Measurements from ENCODE around the gene MAGOH. TPM values are rescaled to one million over a fixed set of nuclear protein-coding genes. Genes with fewer than 3 reads are reported as not detected.

MAGOH gene
- total RNA-seq, 4 donors from 2014 or later: 5.0 to 48.6 (median 23.5) TPM

DNA sequence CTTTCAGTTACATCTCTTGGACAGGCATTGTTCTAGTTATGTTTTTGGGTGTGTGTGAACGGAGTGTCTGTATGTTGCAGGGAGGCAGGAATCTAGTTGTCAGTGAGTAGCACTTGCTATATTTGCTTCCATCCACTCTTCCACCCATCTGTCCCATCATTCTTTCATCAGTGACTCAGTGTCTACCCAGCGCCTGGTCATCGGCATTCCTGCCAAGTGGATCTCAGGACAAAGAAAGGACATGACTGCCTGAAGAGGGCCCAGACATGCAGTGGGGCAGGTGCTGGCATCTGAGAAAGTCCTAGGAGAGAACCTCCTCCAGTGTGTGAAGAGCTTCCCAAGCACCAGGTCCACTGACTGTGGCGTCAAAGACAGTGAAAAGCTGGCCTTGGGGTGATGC, 27.3 kb upstream of the MAGOH start:
- H3K4me3 ChIP-seq: no peak overlapping the region
- intact Hi-C loops (cut with DNase I; ENCODE audit: low total_unique reads) (no loop called here), in situ Hi-C loops (cut with MboI; ENCODE audit: low pct_ligation_motif_present in 1 of 4, low pct_unique_long_range_greater_than_20kb in 1 of 4, low sequenced_read_pairs in 3 of 4) (no loop called here)
- 90 to 95% methylated on average over 2 to 4 of the region's 4 CpGs for whole genome bisulfite sequencing, 2 donors (ENCODE audit: low coverage in 1 of 2)
- TF ChIP-seq POLR2AphosphoS5 (IDR thresholded peaks at IDR 0.05) (no peak), EP300 (IDR thresholded peaks at IDR 0.05; ENCODE audit: low read depth) (no peak), POLR2A (IDR thresholded peaks at IDR 0.05) (no peak)
- TF ChIP-seq, protein P1, sequence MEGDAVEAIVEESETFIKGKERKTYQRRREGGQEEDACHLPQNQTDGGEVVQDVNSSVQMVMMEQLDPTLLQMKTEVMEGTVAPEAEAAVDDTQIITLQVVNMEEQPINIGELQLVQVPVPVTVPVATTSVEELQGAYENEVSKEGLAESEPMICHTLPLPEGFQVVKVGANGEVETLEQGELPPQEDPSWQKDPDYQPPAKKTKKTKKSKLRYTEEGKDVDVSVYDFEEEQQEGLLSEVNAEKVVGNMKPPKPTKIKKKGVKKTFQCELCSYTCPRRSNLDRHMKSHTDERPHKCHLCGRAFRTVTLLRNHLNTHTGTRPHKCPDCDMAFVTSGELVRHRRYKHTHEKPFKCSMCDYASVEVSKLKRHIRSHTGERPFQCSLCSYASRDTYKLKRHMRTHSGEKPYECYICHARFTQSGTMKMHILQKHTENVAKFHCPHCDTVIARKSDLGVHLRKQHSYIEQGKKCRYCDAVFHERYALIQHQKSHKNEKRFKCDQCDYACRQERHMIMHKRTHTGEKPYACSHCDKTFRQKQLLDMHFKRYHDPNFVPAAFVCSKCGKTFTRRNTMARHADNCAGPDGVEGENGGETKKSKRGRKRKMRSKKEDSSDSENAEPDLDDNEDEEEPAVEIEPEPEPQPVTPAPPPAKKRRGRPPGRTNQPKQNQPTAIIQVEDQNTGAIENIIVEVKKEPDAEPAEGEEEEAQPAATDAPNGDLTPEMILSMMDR (IDR thresholded peaks at IDR 0.05): no peak
- no peaks in the 10 kb centered on the region for H3K9me3 ChIP-seq
- H3K4me1 ChIP-seq: no peaks in the 10 kb centered on the region
- no peaks in the 10 kb centered on the region for H3K27me3 ChIP-seq
- H3K27ac ChIP-seq: no peak overlapping the region
- no peaks in the 10 kb centered on the region for H3K36me3 ChIP-seq
- no peak for DNase-seq

- H3K4me1 ChIP-seq: no peaks in the 10 kb centered on the region
- no peak for DNase-seq
- TF ChIP-seq, protein P1 (IDR thresholded peaks at IDR 0.05): no peak
- TF ChIP-seq EP300 (IDR thresholded peaks at IDR 0.05; ENCODE audit: low read depth): no peak
- no peak for TF ChIP-seq POLR2AphosphoS5 (IDR thresholded peaks at IDR 0.05)
- TF ChIP-seq POLR2A (IDR thresholded peaks at IDR 0.05): no peak
- 94% methylated on average over 11 of the region's 11 CpGs; no CpG with 5 or more reads in 1 of the 2 donors for WGBS, 2 donors (ENCODE audit: low coverage in 1 of 2)
- H3K9me3 ChIP-seq: no peaks in the 10 kb centered on the region
- in situ Hi-C loops (cut with MboI; ENCODE audit: low pct_ligation_motif_present in 1 of 4, low pct_unique_long_range_greater_than_20kb in 1 of 4, low sequenced_read_pairs in 3 of 4) (no loop called here), intact Hi-C loops (cut with DNase I; ENCODE audit: low total_unique reads) (no loop called here)
- H3K4me3 ChIP-seq: no peak overlapping the region
- H3K36me3 ChIP-seq: no peaks in the 10 kb centered on the region
- H3K27me3 ChIP-seq: no peaks in the 10 kb centered on the region
- no peak overlapping the region for H3K27ac ChIP-seq
Observed at GRCh38 chr1:53264048-53264447, 25.7 kb upstream of the MAGOH start.

GRCh38 chr1:53262000-53262399, 23.7 kb upstream of the MAGOH start:
- no peak for DNase-seq
- intact Hi-C loops (cut with DNase I; ENCODE audit: low total_unique reads): no loop called here

GRCh38 chr1:53260631-53261247, 22.4 kb upstream of the MAGOH start:
- H3K36me3 ChIP-seq: no peaks in the 10 kb centered on the region
- DNase-seq: no peak
- no peaks in the 10 kb centered on the region for H3K4me1 ChIP-seq
- no peak overlapping the region for H3K4me3 ChIP-seq
- H3K9me3 ChIP-seq: no peaks in the 10 kb centered on the region
- peak overlapping the region in 1 of 4 donors; percentile 17 for H3K27ac ChIP-seq
- intact Hi-C loops (cut with DNase I; ENCODE audit: low total_unique reads): no loop called here
- WGBS, 2 donors (ENCODE audit: low coverage in 1 of 2): 43 to 88% methylated on average over 1 to 4 of the region's 4 CpGs
- no peak for TF ChIP-seq POLR2A (IDR thresholded peaks at IDR 0.05)
- TF ChIP-seq, protein P1 (IDR thresholded peaks at IDR 0.05): no peak
- TF ChIP-seq POLR2AphosphoS5 (IDR thresholded peaks at IDR 0.05): no peak
- TF ChIP-seq EP300 (IDR thresholded peaks at IDR 0.05; ENCODE audit: low read depth): no peak
- in situ Hi-C loops (cut with MboI; ENCODE audit: low pct_ligation_motif_present in 1 of 4, low pct_unique_long_range_greater_than_20kb in 1 of 4, low sequenced_read_pairs in 3 of 4): no loop called here
- H3K27me3 ChIP-seq: no peaks in the 10 kb centered on the region

More at GRCh38 chr1:53262000-53262399, 23.7 kb upstream of the MAGOH start:
- no peaks in the 10 kb centered on the region for H3K27me3 ChIP-seq
- H3K4me1 ChIP-seq: no peaks in the 10 kb centered on the region
- no peak overlapping the region for H3K4me3 ChIP-seq
- WGBS, 2 donors (ENCODE audit: low coverage in 1 of 2): 100% methylated on average over 3 of the region's 3 CpGs; no CpG with 5 or more reads in 1 of the 2 donors
- TF ChIP-seq POLR2A (IDR thresholded peaks at IDR 0.05) (no peak), POLR2AphosphoS5 (IDR thresholded peaks at IDR 0.05) (no peak), EP300 (IDR thresholded peaks at IDR 0.05; ENCODE audit: low read depth) (no peak)
- TF ChIP-seq, protein P1 (IDR thresholded peaks at IDR 0.05): no peak
- H3K36me3 ChIP-seq: no peaks in the 10 kb centered on the region
- no peaks in the 10 kb centered on the region for H3K9me3 ChIP-seq
- no peak overlapping the region for H3K27ac ChIP-seq
- in situ Hi-C loops (cut with MboI; ENCODE audit: low pct_ligation_motif_present in 1 of 4, low pct_unique_long_range_greater_than_20kb in 1 of 4, low sequenced_read_pairs in 3 of 4): no loop called here

Data from transverse colon (tissue), 4 donors.